Type B pancreatic cell (in vitro differentiated cells): ENCODE data around the gene CHTF18. TPM values are rescaled to one million over a fixed set of nuclear protein-coding genes. Genes with fewer than 3 reads are reported as not detected.

Experiments
- DNase-seq: peaks from one replicate; pipeline ENCODE4 v3.0.0; 2021; ENCODE audit warnings: mixed read lengths; ENCODE audit not compliant: unreplicated experiment; ENCODE audit errors: extremely low spot score
- H3K27ac Mint-ChIP-seq: 2 replicates; pipeline ENCODE4 v1.8.0; 2021; ENCODE audit warnings: mild to moderate bottlenecking, mixed read lengths
- H3K27me3 Mint-ChIP-seq: 2 replicates; pipeline ENCODE4 v1.8.0; 2021; ENCODE audit warnings: mixed read lengths
- H3K36me3 Mint-ChIP-seq: 2 replicates; pipeline ENCODE4 v1.8.0; 2021; ENCODE audit warnings: mixed read lengths
- H3K4me1 Mint-ChIP-seq: one replicate; pipeline ENCODE4 v1.8.0; 2021; ENCODE audit warnings: mixed read lengths; ENCODE audit not compliant: unreplicated experiment
- H3K4me3 Mint-ChIP-seq: 2 replicates; pipeline ENCODE4 v1.8.0; 2021; ENCODE audit warnings: mild to moderate bottlenecking, mixed read lengths
- H3K9me3 Mint-ChIP-seq: 2 replicates; pipeline ENCODE4 v1.8.0; 2021; ENCODE audit warnings: mixed read lengths
- total RNA-seq: library from RNA; stranded (reverse); gene quantifications from 2 replicates; pipeline ENCODE4 v1.2.1, GENCODE V29; 2021; ENCODE audit warnings: low replicate concordance
- TF ChIP-seq, protein P1 (sequence below): fragments of 200-600 bp; sonication (generic); conservative IDR thresholded peaks from 2 replicates; pipeline ENCODE4 v1.5.0; 2021; ENCODE audit warnings: antibody characterized with exemption, mild to moderate bottlenecking

The CHTF18 gene
- total RNA-seq, 1 donor from 2014 or later = 105 TPM

DNA sequence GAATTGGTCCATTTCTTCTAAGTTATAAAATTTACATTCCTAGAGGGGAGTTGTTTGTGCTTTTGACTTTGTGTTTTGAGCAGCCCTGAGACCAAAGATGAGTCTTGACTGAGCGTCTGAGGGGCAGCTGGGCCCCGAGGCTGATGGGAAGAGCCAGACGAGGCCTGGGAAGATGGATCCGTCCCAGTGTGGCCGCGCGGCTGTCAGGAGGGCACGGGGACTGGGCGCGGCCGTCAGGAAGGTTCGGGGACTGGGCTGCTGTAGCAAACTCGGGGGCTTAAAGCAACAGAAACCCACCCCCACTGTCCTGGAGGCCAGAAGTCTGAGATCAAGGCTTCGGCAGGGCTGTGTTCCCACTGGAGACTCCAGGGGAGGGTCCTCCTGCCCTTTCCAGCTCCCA is 50.3 kb downstream of the CHTF18 start:
- Mint-ChIP-seq H3K36me3 (no peaks in the 10 kb centered on the region), H3K4me3 (no peak overlapping the region), H3K27ac (no peak overlapping the region), H3K4me1 (no peaks in the 10 kb centered on the region), H3K9me3 (peaks cover 5% of the 10 kb centered on the region), H3K27me3 (peaks cover 3% of the 10 kb centered on the region)
- TF ChIP-seq, protein P1, sequence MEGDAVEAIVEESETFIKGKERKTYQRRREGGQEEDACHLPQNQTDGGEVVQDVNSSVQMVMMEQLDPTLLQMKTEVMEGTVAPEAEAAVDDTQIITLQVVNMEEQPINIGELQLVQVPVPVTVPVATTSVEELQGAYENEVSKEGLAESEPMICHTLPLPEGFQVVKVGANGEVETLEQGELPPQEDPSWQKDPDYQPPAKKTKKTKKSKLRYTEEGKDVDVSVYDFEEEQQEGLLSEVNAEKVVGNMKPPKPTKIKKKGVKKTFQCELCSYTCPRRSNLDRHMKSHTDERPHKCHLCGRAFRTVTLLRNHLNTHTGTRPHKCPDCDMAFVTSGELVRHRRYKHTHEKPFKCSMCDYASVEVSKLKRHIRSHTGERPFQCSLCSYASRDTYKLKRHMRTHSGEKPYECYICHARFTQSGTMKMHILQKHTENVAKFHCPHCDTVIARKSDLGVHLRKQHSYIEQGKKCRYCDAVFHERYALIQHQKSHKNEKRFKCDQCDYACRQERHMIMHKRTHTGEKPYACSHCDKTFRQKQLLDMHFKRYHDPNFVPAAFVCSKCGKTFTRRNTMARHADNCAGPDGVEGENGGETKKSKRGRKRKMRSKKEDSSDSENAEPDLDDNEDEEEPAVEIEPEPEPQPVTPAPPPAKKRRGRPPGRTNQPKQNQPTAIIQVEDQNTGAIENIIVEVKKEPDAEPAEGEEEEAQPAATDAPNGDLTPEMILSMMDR = no peak
- no peak for DNase-seq

DNA sequence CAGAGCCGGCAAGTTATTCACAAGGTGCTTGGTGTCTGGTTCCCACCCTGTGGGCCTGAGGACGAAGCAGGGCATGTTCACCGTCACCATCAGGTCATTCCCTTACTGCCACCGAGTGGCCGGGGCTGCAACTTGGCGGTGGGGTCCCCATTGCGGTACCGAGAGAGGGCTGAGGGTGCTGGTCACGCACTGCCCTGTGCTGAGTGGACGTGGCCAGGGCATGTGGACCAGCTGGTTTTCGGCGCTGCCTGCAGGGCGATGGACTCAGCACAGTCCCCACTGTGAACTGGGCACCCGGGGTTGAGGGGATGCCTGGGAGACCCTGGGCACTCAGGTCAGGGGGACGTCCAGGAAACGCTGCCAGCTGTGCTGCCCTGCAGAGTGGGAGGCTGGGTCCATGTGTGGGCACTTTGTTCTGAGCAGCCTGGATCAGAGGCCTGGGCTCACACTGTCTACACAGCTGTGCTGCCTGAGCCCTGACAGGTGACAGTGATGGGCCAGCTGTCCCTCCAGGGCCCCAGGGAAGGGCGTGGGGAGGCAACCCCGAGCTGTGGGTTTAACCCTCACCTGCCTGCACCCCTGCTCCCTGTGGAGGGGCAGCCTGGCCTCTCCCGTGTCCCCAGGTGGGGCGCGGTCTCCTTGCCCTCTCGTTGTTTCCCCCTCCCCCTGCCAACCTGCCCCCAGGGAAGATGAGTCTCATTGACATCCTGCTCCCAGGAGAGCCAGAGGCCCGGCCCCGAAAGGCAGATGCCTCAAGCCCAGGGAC is 51.4 kb downstream of the CHTF18 start:
- DNase-seq = no peak
- Mint-ChIP-seq H3K27me3 (peaks cover 3% of the 10 kb centered on the region), H3K4me1 (no peaks in the 10 kb centered on the region), H3K4me3 (no peak overlapping the region), H3K36me3 (no peaks in the 10 kb centered on the region), H3K9me3 (peaks cover 5% of the 10 kb centered on the region), H3K27ac (no peak overlapping the region)
- TF ChIP-seq, protein P1 = no peak

DNA sequence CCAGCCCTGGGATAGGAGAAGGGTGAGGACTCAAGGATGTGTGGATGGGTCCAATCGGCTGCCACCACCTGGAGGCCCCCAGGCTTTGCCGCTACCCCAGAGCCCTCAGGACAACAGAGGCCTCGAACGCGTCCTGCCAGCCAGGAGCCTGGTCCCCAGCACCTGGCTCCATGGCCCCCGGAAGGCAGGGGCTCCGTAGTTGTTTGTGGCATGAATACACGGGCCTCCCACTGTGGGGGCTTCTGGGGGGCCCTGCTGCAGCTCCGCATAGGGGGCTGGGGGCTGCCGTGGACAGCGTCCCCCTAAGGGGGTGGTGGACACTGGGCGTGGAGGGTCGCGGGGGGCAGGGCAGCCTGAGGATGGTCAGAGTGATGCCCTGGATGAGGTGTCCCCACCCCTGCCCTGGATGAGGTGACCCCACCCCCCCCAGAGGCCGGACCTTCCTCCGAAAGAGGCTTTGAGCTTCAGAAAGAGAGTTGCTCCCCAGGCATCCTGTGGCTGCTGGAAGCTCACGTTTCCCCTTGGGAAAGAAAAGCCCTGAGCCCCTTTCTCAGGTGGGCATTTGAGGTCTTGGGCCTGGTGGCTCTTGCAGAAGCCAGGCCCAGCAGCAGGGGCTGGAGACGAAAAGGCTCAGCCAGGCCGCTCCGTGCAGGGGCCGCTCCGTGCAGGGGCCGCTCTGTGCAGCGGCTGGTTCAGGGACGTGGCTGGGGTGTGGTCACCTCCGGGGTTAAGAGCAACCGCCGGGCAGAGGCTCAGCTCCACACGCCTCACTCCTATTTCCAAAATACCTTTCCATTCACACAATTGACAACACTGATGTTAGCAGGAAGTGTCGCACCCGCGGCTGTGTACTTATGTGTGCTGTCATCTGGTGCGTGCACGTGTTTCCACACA is 52.4 kb downstream of the CHTF18 start:
- Mint-ChIP-seq H3K4me3 (no peak overlapping the region), H3K9me3 (peaks cover 5% of the 10 kb centered on the region), H3K4me1 (no peaks in the 10 kb centered on the region), H3K27ac (no peak overlapping the region), H3K36me3 (no peaks in the 10 kb centered on the region), H3K27me3 (peaks cover 3% of the 10 kb centered on the region)
- TF ChIP-seq, protein P1 = no peak
- DNase-seq = no peak

DNA sequence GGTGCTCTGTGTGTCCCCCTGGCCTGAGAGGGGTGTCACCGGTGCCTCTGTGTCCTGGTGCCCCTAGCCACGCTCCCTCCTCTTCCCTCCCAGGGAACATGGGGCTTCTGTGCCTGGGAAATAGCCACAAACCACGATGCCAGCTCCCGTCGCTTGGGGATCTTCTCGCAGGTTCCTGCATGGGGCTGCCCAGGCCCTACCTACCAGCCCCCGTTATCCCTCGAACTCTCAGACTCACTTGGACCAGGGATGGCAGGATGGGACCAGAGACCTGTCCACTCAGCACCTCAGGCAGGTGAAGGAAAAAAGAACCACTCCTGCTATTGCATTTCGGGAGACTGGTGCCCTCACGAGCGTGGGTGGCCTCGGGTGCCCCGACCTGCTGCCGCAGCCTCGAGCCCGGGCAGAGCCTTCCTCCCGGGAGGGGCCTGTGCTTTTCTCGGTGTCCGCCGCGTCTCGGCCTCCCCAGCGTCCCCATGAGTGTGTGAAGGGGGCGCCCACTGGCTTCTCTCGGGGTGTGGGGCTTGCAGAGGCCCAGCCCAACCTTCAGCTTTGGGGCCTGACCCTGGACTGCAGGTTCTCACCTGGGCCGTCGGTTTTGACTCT is 53.1 kb downstream of the CHTF18 start:
- DNase-seq = no peak
- Mint-ChIP-seq H3K27ac (no peak overlapping the region), H3K36me3 (no peaks in the 10 kb centered on the region), H3K4me1 (no peaks in the 10 kb centered on the region), H3K27me3 (no peaks in the 10 kb centered on the region), H3K9me3 (peaks cover under 1% of the 10 kb centered on the region), H3K4me3 (no peak overlapping the region)
- TF ChIP-seq, protein P1 = no peak

DNA sequence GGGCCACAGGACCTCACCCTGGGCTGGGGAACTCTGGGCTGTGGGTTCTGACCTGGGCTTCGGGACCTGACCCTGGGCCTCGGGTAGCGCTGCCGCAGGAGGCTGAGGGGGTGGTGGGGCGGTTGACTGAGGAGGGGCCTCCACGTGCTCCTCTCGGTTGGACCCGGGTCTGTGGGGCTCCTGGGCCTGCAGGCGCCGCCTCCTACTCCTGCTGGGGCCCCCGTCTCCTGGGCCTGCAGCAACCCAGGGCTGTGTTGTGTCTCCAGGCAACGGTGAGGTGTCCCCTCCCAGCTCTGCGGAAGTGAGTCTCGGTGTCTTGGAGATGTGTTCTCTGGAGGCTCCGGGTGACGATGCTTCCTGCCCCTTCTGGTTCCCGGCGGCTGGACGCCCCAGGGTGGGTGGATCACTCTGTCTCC is 53.6 kb downstream of the CHTF18 start:
- Mint-ChIP-seq H3K4me3 (no peak overlapping the region), H3K9me3 (no peaks in the 10 kb centered on the region), H3K36me3 (no peaks in the 10 kb centered on the region), H3K27ac (no peak overlapping the region), H3K4me1 (no peaks in the 10 kb centered on the region), H3K27me3 (no peaks in the 10 kb centered on the region)
- TF ChIP-seq, protein P1 = no peak
- DNase-seq = no peak
